Measurements from ENCODE around the gene CALHM2. TPM values are rescaled to one million over a fixed set of nuclear protein-coding genes. Genes with fewer than 3 reads are reported as not detected.

Gene CALHM2
- polyA plus RNA-seq, 4 donors, result 11.8 to 34.7 (median 12.6) TPM

DNA sequence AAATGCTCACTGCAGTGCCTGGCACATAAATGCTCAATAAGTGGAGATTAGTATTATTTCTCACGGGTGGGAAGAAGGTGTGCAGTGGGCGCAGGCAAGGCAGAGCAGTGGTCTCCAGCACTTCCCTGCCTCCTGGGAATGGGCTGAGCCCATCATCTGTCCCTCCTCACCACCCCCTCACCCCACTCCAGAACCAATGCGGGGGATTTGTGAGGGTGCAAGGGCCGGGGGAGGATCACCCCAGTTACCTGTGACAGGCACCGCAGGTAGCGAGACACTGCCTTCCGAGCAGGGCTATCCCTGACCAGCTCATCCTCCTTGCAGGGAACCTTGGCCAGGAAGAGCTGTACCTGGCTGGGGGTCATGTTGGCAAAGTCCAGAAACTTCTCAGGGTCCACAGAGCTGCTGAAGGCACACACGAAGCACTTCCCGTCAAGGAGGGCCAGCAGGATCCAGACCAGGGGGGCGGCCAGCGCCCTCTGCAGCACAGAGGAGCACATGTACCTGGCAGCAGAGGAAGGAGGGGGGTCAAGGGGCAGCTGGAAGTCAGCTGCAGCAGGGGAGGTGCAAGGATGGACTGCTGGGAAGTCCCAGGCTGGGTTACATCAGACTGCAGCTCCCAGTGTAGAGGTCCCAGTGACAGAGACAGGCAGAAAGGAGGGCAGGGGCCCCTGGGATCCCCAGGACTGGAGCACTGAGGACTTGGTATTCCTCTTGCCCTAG, 24.0 kb upstream of the CALHM2 start:
- no peak for DNase-seq (ENCODE audit: low read depth in 4 of 4, low spot score in 3 of 4)

DNA sequence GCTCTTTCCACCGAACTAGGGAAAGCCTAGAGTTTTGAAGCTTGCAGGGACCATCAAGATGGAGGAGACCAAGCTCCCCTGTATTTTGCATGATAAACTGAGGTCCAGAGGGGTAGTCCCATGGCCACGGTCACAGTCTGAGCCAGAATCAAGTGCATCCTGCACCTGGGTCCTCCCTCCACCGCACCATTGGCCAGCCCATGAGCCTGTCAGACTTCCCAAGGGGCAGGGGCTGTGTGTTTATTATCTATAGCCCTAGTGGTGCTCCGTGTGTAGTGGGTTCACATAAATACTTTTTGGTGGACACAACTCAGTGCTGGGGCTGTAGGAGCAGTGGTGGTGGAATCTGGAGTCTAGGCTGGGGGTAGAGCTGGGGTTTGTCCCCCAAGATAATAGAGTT, 23.3 kb upstream of the CALHM2 start:
- DNase-seq (ENCODE audit: low read depth in 4 of 4, low spot score in 3 of 4), result no peak

DNA sequence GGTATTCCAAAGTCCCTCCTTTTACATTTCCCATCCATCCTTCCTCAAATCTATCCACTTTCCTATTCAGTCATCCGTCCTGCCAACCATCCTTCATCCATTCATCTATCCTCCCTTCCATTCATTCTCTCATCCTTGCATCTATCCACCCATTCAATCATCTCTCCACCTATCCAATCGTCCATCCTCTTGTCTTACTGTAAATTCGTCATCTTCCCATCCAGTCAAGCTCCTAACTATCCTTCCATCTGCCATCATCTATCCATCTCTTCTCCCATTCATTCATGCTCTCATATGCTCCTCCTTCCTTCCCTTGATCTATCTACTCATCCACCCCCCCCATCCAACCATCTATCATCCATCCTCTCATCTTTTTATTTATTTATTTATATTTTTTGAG, 21.9 kb upstream of the CALHM2 start:
- DNase-seq (ENCODE audit: low read depth in 4 of 4, low spot score in 3 of 4), result no peak

DNA sequence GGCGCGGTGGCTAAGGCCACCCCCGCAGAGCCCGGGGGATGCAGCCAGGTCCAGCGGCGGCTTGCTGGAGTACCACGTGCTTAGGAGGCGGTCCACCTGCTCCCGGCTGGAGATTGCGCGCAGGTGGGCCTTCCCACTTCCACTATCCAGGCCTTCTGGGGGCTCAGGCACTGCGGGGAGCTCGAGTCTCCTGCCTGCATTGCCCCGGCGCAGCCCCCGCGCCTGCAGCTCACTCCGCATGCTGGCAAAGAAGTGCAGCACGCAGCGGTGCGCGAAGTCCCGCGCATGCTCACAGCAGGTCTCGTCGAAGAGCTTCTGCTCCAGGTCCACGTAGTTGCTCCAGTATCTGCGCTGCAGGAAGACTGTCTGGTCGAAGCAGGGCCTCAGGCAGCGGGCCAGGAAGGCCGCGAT, 21.1 kb upstream of the CALHM2 start:
- no peak for DNase-seq (ENCODE audit: low read depth in 4 of 4, low spot score in 3 of 4)

DNA sequence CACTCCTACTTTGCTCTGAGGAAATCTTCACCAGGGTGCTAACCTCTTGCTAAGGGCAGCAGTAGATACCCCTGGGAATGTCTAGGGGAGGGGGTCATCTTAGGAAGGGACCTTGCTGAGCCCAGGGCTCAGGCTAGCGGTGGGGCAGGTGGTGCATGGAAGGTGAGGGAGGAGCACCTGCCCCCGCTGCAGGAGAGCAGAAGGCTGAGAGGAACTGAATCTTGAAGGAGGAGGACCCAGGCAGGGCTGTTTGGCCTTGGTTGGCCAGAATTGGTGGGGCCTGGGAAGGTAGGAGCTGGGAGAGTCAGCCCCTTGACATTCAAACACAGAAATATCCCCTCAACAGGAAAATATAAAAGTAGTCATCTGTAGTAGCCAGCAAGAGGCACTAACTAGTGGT, 19.8 kb upstream of the CALHM2 start:
- no peak for DNase-seq (ENCODE audit: low read depth in 4 of 4, low spot score in 3 of 4)

DNA sequence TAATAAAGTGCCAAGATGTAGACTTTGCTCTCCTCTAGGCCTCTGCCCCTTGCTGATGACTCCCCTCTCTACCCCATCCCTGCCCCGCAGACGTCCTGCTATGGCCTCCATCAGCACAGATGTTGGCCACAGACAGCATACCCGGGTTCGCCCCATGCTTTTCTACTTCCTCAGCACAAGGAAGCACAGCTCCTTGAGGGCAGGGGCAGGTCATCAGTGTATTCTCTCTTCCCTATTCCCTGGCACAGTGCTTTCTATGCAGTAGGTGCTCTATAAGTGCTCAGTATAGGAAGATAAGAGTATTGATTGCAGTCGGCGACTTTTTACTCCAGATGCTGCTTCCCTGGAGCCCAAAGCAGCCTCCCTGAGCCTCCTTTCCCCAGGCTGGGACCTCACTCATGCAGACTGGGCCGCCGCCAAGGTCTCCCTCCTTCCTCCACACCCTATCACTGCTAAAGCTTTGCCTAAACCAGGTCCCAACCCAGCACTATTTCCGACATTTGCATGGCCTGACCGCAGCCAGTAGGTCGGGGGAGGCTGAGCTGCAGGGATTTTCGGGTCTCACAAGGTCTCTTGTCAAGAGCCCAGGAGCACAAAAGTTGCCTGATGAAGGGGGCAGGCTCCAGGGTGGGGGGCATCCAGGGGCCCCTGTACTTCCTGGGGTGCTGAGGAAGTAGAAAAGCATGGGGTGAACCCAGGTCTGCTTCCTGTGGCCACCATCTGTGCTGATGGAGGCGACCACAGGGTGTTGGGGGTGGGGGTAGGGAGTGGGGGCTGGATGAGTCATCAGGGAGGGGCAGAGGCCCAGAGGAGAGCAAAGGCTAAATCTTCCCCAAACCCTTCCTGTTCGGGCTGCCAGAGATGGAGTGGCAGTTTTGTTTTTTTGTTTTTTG, 18.8 kb upstream of the CALHM2 start:
- no peak for DNase-seq (ENCODE audit: low read depth in 4 of 4, low spot score in 3 of 4)

- DNase-seq (ENCODE audit: low read depth in 4 of 4, low spot score in 3 of 4), result no peak
Measured at GRCh38 chr10:103469201-103469600, 17.0 kb upstream of the CALHM2 start.

- DNase-seq (ENCODE audit: low read depth in 4 of 4, low spot score in 3 of 4), result no peak
Measured at GRCh38 chr10:103467406-103467805, 15.2 kb upstream of the CALHM2 start.

DNA sequence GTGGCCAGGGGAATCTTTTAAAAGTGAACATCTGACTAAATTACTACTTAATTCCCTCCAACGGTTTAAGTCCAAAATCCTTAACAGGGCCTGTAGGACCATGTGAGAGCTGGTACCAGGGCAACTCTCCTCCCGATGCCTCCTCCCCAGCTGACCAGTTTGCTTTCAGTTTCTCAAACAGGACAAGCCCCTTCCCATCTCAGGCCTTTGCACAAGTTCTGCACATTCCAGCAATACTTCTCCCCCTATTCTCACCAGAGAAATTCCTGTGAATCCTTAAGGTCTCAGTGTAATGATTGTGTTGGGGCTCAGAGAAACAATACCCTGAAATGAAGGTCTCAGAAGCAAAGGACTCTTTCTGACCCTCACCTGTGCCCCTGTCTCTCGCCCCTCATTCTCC, 14.6 kb upstream of the CALHM2 start:
- no peak for DNase-seq (ENCODE audit: low read depth in 4 of 4, low spot score in 3 of 4)

DNA sequence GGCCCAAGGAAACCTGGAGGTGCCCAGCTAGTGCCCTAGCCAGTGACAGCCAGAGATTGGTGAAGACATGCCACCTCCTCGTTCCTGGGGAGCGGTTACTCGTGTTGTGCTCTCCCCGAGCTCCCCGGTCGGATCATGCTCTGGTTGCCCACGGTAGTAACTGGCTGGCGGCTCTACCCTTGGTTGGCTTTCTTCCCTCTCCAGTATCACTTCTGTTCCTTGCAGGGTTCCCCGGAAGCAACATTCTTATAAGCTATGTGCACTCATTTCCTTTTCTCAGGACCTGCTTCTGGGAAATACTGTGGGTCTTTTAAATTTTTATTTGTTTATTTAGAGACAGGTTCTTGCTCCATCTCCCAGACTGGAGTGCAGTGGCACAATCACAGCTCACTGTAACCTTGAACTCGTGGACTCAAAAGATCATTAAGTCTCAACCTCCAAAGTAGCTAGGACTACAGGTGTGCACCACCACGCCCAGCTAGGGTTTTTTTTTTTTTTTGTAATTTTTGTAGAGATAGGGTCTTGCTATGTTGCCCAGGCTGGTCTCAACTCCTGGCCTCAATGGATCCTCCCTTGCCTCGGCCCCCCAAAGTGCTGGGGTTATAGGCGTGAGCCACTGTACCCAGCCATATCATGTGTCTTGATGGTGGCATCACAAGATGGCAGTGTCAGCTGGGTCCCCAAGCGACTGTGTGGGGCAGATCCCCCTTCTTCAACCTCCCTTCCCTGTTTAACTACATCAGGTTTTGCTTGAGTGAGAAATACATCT, 13.4 kb upstream of the CALHM2 start:
- DNase-seq (ENCODE audit: low read depth in 4 of 4, low spot score in 3 of 4), result no peak

DNA sequence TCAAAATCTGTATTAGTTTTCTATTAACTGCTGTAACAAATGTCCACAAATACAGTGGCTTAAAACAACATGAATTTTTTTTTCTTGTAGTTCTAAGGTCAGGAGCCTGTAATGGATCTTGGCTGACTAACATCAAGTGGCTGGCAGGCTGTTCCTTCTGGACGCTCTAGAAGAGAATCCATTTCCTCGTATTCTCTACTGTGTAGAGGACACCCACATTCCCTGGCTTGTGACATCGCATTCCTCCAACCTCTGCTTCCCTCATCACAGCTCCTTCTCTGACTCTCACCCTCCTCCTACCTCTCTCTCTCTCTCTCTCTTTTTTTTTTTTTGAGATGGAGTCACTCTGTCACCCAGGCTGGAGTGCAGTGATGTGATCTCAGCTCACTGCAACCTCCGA, 11.3 kb upstream of the CALHM2 start:
- DNase-seq (ENCODE audit: low read depth in 4 of 4, low spot score in 3 of 4), result no peak

GRCh38 chr10:103459615-103460014, 7.4 kb upstream of the CALHM2 start:
- DNase-seq (ENCODE audit: low read depth in 4 of 4, low spot score in 3 of 4), result no peak

- no peak for DNase-seq (ENCODE audit: low read depth in 4 of 4, low spot score in 3 of 4)
Measured at GRCh38 chr10:103458720-103459119, 6.5 kb upstream of the CALHM2 start, which contains the start of gene CALHM1. Gene CALHM1, minus strand, starts transcription at chr10:103458900. Its CDS starts 149 bp downstream, at chr10:103458751.

DNA sequence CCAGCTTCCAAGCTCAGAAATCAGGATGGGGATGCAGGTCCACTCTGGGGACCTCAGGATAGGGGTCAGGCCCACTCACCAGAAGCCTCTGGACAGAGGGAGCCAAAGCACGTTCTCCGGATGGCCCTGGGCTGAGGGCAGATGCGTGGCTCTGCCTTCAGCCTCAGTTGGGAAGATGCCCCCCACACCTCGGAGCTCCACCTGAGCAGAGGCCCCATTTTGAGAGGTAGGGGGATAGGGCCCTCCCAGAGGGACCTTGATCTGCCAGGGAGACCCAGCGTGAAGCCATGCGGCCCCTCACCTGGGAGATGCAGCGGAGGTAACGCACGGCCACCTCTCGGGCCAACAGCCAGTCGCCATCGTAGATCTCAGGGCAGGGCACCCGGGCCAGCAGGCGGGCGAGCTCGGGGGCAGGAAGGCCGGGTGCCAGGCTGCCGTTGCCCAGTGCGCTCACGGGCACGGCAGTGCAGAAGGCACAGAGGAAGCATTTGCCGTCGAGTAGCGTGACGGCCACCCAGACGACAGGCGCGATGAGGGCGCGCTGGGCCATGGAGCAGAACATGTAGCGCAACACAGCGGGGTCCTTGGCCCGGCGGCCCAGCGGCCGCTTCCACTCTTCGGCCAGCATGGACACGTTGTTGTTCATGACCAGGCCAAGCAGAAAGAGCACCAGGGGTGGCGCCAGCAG, 5.9 kb upstream of the CALHM2 start:
- no peak for DNase-seq (ENCODE audit: low read depth in 4 of 4, low spot score in 3 of 4)

DNA sequence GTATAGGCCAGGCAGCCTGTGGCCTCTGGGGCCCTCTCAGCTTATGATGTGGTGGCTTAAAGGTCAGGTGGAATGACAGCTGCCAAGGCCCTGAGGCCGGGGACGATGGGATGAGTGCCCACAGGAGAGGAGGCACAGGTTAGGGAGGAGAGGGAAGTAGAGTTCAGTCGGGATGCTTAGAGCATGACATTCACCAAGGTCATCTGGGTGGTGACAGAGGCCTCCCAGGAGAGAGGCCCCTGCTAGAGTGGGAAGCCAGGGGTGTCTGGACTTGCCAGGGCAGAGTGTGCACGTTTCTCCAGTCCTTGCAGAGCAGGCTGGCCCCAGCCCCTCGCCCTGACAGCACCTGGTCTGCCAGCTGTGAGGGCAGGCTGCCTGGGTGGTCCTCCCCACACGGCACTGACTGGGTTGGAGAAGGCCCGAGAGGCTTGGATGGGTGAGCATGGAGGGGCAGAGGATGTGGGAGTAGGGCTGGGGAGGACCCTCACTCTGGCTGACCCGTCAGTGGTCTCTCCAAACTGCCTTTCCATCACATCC, 5.1 kb upstream of the CALHM2 start:
- no peak for DNase-seq (ENCODE audit: low read depth in 4 of 4, low spot score in 3 of 4)

DNA sequence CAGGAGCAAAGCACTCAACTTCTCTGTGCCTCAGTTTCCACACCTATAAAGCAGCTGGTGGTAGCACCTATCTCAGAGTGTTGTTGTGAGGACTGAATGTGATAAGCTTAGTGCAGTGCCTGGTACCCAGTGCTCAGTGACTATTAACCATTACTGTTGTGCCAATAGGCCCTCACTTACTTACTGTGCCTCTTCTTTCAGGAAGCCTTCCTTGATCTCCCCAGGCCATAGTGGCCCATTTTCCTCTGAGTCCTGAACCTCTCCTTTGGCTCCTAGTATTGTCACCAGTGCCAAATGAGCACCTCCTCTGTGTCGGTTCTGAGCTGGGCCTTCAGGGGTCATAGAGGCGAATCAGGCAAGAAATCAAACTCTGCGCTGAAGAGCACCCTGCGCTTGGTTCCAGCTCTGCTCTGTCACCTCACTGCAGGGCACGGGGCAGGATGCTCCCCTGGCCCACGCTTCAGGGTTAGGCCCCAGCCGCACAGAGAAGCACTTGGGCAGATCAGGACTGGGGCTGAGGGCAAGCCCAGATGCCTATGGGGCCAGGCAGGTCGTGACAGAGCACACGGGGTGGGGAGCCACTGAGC, 4.0 kb upstream of the CALHM2 start:
- DNase-seq (ENCODE audit: low read depth in 4 of 4, low spot score in 3 of 4), result no peak

DNA sequence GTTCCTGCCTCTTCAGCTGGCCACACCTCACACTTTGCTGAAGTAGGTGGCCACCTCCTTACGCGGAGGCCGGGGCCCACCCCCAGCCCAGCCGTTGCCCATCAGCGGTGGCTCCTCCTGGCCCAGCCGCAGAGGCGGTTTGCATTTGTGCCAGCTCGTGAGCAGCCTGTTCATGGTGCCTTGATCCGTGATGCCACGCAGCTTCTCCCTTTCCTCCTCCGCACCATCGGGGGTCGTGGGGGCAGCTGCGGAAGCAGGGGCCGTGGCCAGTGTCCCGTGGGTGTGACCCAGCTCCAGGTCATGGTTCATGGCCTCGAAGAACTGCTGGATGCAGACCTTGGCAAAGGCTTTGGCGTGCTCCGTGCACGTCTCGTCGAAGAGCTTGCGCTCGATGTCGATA, 3.1 kb upstream of the CALHM2 start:
- no peak for DNase-seq (ENCODE audit: low read depth in 4 of 4, low spot score in 3 of 4)

DNA sequence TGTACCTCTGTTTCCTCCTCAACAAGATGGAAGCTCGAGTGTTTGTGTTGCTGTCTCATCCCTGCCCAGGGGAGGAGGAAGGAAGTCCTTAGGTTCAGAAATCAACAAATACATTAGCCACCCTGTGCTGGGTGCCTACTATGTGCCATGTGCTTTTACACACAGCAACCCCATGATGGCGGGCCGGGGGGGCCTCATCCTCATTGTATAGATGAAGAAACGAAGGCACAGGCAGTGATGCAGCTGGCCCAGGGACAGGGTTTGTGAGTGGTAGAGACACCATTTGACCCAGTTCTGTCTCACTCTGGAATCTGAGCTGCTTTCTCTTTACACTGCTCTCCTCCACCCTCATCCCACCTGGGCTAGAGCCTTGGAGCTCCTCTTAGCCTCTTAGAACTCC, 1.9 kb upstream of the CALHM2 start:
- no peak for DNase-seq (ENCODE audit: low read depth in 4 of 4, low spot score in 3 of 4)

- DNase-seq (ENCODE audit: low read depth in 4 of 4, low spot score in 3 of 4), result no peak
Measured at GRCh38 chr10:103452506-103453230, 498 bp upstream of the CALHM2 start.

Measured in left renal pelvis (tissue), 4 donors.